Neutrophil (primary cell): ENCODE data around the gene CHP1.
A peak's percentile ranks its signal among the peaks of the same experiment; 100 is the strongest.

Source experiments
- H3K27ac ChIP-seq: fragments of 200-600 bp; sonication (generic); 2 replicates; pipeline ENCODE4 v1.5.1; 2016; ENCODE audit warnings: mild to moderate bottlenecking, moderate library complexity
- H3K27me3 ChIP-seq: fragments of 200-600 bp; sonication (generic); 2 replicates; pipeline ENCODE4 v1.6.0; 2016; ENCODE audit warnings: mild to moderate bottlenecking
- H3K36me3 ChIP-seq: fragments of 200-600 bp; sonication (generic); 2 replicates; pipeline ENCODE4 v1.5.1; 2017
- H3K4me1 ChIP-seq, 2 experiments: fragments of 200-600 bp in 1 of 2; sonication (generic) in 1 of 2; 1 replicate in 1 of 2; 2 replicates in 1 of 2; pipeline versions ENCODE4 v1.5.1 to v1.6.1; 2013 to 2016; ENCODE audit warnings: low read depth in 1 of 2, low read length in 1 of 2, mild to moderate bottlenecking in 1 of 2, moderate library complexity in 1 of 2; ENCODE audit not compliant: control insufficient read depth in 1 of 2, insufficient read depth in 1 of 2
- H3K4me3 ChIP-seq, 2 experiments: fragments of 200-600 bp in 1 of 2; sonication (generic) in 1 of 2; 1 replicate in 1 of 2; 2 replicates in 1 of 2; pipeline ENCODE4 v1.5.1; 2013 to 2016; ENCODE audit warnings: low read depth in 1 of 2, low read length in 1 of 2, mild to moderate bottlenecking in 1 of 2, moderate library complexity in 1 of 2
- H3K9me3 ChIP-seq: fragments of 200-600 bp; sonication (generic); 2 replicates; pipeline ENCODE4 v1.5.1; 2016
- CTCF ChIP-seq: fragments of 200-600 bp; sonication (generic); IDR thresholded peaks from 2 replicates; pipeline ENCODE4 v1.5.1; 2016; ENCODE audit warnings: antibody characterized with exemption

The CHP1 gene

GRCh38 chr15:41203395-41203794 lies 27.7 kb upstream of the CHP1 start:
- no peaks in the 10 kb centered on the region for H3K27me3 ChIP-seq
- no peaks in the 10 kb centered on the region for H3K4me1 ChIP-seq
- no peak for TF ChIP-seq CTCF
- H3K27ac ChIP-seq = no peak overlapping the region
- H3K9me3 ChIP-seq = no peaks in the 10 kb centered on the region
- H3K4me3 ChIP-seq = no peak overlapping the region
- no peaks in the 10 kb centered on the region for H3K36me3 ChIP-seq

GRCh38 chr15:41205315-41205714 lies 25.8 kb upstream of the CHP1 start:
- H3K27ac ChIP-seq = no peak overlapping the region
- H3K9me3 ChIP-seq = no peaks in the 10 kb centered on the region
- no peak for TF ChIP-seq CTCF
- H3K36me3 ChIP-seq = no peaks in the 10 kb centered on the region
- no peaks in the 10 kb centered on the region for H3K27me3 ChIP-seq
- H3K4me1 ChIP-seq = no peaks in the 10 kb centered on the region
- H3K4me3 ChIP-seq = no peak overlapping the region

GRCh38 chr15:41207687-41208448 lies 23.2 kb upstream of the CHP1 start:
- H3K27me3 ChIP-seq = no peaks in the 10 kb centered on the region
- H3K9me3 ChIP-seq = no peaks in the 10 kb centered on the region
- H3K4me3 ChIP-seq = no peak overlapping the region
- TF ChIP-seq CTCF = no peak
- H3K4me1 ChIP-seq = no peaks in the 10 kb centered on the region
- H3K36me3 ChIP-seq = no peaks in the 10 kb centered on the region
- no peak overlapping the region for H3K27ac ChIP-seq

DNA sequence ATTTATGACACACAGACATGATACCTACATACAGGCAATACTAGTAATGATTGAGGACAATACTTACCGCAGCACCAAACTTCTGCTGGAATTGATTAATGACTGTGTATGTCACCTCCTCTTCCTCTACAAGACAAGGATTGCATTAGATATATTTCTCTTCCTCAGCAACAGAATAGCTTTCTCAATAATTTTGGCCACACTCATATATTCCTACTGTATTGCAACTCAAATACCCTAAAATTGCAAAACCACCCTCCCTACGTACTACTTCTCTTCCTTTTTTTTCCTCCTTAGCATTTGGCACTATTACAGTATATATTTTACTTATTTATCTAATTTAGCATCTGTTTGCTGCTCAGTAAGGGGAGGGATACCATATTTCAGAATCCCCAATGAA lies 15.4 kb upstream of the CHP1 start:
- Histone ChIP-seq H3K9me3 (no peaks in the 10 kb centered on the region), H3K4me3 (no peak overlapping the region), H3K27me3 (no peaks in the 10 kb centered on the region), H3K4me1 (peaks cover 13 to 15% of the 10 kb centered on the region in 2 experiments), H3K36me3 (no peaks in the 10 kb centered on the region), H3K27ac (peak overlapping the region; percentile 57)
- no peak for TF ChIP-seq CTCF

- Histone ChIP-seq H3K27ac (no peak overlapping the region), H3K4me3 (no peak overlapping the region), H3K4me1 (peaks cover 13 to 15% of the 10 kb centered on the region in 2 experiments), H3K36me3 (no peaks in the 10 kb centered on the region), H3K9me3 (no peaks in the 10 kb centered on the region), H3K27me3 (no peaks in the 10 kb centered on the region)
- TF ChIP-seq CTCF = no peak
Measured at GRCh38 chr15:41218851-41219250, 12.2 kb upstream of the CHP1 start.
